ENCODE data around the gene APC. TPM values are rescaled to one million over a fixed set of nuclear protein-coding genes. Genes with fewer than 3 reads are reported as not detected.
A peak's percentile ranks its signal among the peaks of the same experiment; 100 is the strongest.

APC gene
- total RNA-seq, 4 donors from 2014 or later: 106 to 166 (median 121) TPM

GRCh38 chr5:112866739-112867138, 129.1 kb downstream of the APC start:
- H3K27ac ChIP-seq (replicated peaks in 1 of 4): no peak overlapping the region
- H3K9me3 ChIP-seq: no peaks in the 10 kb centered on the region
- intact Hi-C loops (cut with DNase I): no loop called here
- whole genome bisulfite sequencing: 88% methylated on average over 2 of the region's 2 CpGs
- DNase-seq (ENCODE audit: extremely low spot score): no peak
- peaks cover 23 to 37% (median 25%) of the 10 kb centered on the region in 4 donors for H3K4me1 ChIP-seq
- H3K36me3 ChIP-seq: peaks cover 10 to 81% (median 63%) of the 10 kb centered on the region in 4 donors
- H3K4me3 ChIP-seq: no peak overlapping the region
- TF ChIP-seq CTCF (IDR thresholded peaks at IDR 0.05) (no peak), EP300 (IDR thresholded peaks at IDR 0.05) (no peak)
- no peaks in the 10 kb centered on the region for H3K27me3 ChIP-seq

- 91% methylated on average over 5 of the region's 5 CpGs for WGBS
These were observed 129.7 kb downstream of the APC start for GRCh38 chr5:112867411-112867810.

GRCh38 chr5:112869948-112870347, 132.3 kb downstream of the APC start:
- H3K27me3 ChIP-seq: no peaks in the 10 kb centered on the region
- no peak overlapping the region for H3K4me3 ChIP-seq
- H3K27ac ChIP-seq (replicated peaks in 1 of 4): no peak overlapping the region
- TF ChIP-seq CTCF (IDR thresholded peaks at IDR 0.05) (no peak), EP300 (IDR thresholded peaks at IDR 0.05) (no peak), POLR2A (IDR thresholded peaks at IDR 0.05; ENCODE audit: low read depth) (no peak), POLR2AphosphoS5 (IDR thresholded peaks at IDR 0.05) (no peak)
- no peaks in the 10 kb centered on the region for H3K9me3 ChIP-seq
- peaks cover 10 to 67% (median 58%) of the 10 kb centered on the region in 4 donors for H3K36me3 ChIP-seq
- intact Hi-C loops (cut with DNase I): no loop called here
- H3K4me1 ChIP-seq: peaks cover 0 to 15% (median 3%) of the 10 kb centered on the region in 4 donors
- DNase-seq (ENCODE audit: extremely low spot score): no peak
- WGBS: 89% methylated on average over 3 of the region's 3 CpGs

More at GRCh38 chr5:112867411-112867810, 129.7 kb downstream of the APC start:
- intact Hi-C loops (cut with DNase I): no loop called here
- no peak for TF ChIP-seq CTCF (IDR thresholded peaks at IDR 0.05)
- no peak for TF ChIP-seq EP300 (IDR thresholded peaks at IDR 0.05)
- TF ChIP-seq POLR2A (IDR thresholded peaks at IDR 0.05; ENCODE audit: low read depth): no peak
- TF ChIP-seq POLR2AphosphoS5 (IDR thresholded peaks at IDR 0.05): no peak
- Histone ChIP-seq H3K36me3 (peaks cover 10 to 81% (median 63%) of the 10 kb centered on the region in 4 donors), H3K4me3 (no peak overlapping the region), H3K27ac (replicated peaks in 1 of 4) (no peak overlapping the region), H3K27me3 (no peaks in the 10 kb centered on the region), H3K4me1 (peaks cover 17 to 37% (median 21%) of the 10 kb centered on the region in 4 donors), H3K9me3 (no peaks in the 10 kb centered on the region)
- no peak for DNase-seq (ENCODE audit: extremely low spot score)

- Histone ChIP-seq H3K4me1 (peaks cover 0 to 15% (median 3%) of the 10 kb centered on the region in 4 donors), H3K27me3 (no peaks in the 10 kb centered on the region), H3K27ac (replicated peaks in 1 of 4) (peak overlapping the region in 1 of 4 donors; percentile 17), H3K4me3 (no peak overlapping the region), H3K36me3 (peaks cover 10 to 68% (median 58%) of the 10 kb centered on the region in 4 donors), H3K9me3 (no peaks in the 10 kb centered on the region)
- no peak for DNase-seq (ENCODE audit: extremely low spot score)
- WGBS: 70% methylated on average over 3 of the region's 3 CpGs
- intact Hi-C loops (cut with DNase I): no loop called here
- no peak for TF ChIP-seq EP300 (IDR thresholded peaks at IDR 0.05)
- no peak for TF ChIP-seq POLR2A (IDR thresholded peaks at IDR 0.05; ENCODE audit: low read depth)
- TF ChIP-seq POLR2AphosphoS5 (IDR thresholded peaks at IDR 0.05): no peak
- no peak for TF ChIP-seq CTCF (IDR thresholded peaks at IDR 0.05)
These were observed 133.3 kb downstream of the APC start for GRCh38 chr5:112870966-112871365.

- Histone ChIP-seq H3K9me3 (no peaks in the 10 kb centered on the region), H3K36me3 (peaks cover 7 to 73% (median 37%) of the 10 kb centered on the region in 4 donors), H3K4me3 (no peak overlapping the region), H3K27me3 (no peaks in the 10 kb centered on the region), H3K27ac (replicated peaks in 1 of 4) (no peak overlapping the region), H3K4me1 (peaks cover 6 to 28% (median 8%) of the 10 kb centered on the region in 4 donors)
- TF ChIP-seq EP300 (IDR thresholded peaks at IDR 0.05): no peak
- TF ChIP-seq POLR2AphosphoS5 (IDR thresholded peaks at IDR 0.05): no peak
- TF ChIP-seq POLR2A (IDR thresholded peaks at IDR 0.05; ENCODE audit: low read depth): no peak
- TF ChIP-seq CTCF (IDR thresholded peaks at IDR 0.05): no peak
- WGBS: 75% methylated on average over 2 of the region's 2 CpGs
- intact Hi-C loops (cut with DNase I): no loop called here
- no peak for DNase-seq (ENCODE audit: extremely low spot score)
These were observed 138.7 kb downstream of the APC start for GRCh38 chr5:112876362-112876761.

All from esophagus muscularis mucosa (tissue), 4 donors.